Fibroblast of lung (primary cell): Measurements from ENCODE around the gene TMEM43. TPM values are rescaled to one million over a fixed set of nuclear protein-coding genes. Genes with fewer than 3 reads are reported as not detected.

Source experiments
- DNase-seq, 2 donors: peaks; one replicate each; pipeline versions ENCODE4 v3.0.0 to v3.0.0-alpha.2; 2010; ENCODE audit warnings: low read depth in 2 of 2
- H2AFZ ChIP-seq: 2 replicates; pipeline ENCODE4 v1.5.1; 2012; ENCODE audit warnings: low read length, control low read depth, inconsistent platforms
- H3K27ac ChIP-seq: 2 replicates; pipeline ENCODE4 v1.5.1; 2011; ENCODE audit warnings: low read length, control low read depth; ENCODE audit not compliant: insufficient read depth
- H3K27me3 ChIP-seq: 2 replicates; pipeline ENCODE4 v1.5.1; 2011; ENCODE audit warnings: mild to moderate bottlenecking, low read length; ENCODE audit not compliant: control insufficient read depth, insufficient read depth
- H3K36me3 ChIP-seq: 2 replicates; pipeline ENCODE4 v1.5.1; 2011; ENCODE audit warnings: low read length; ENCODE audit not compliant: control insufficient read depth, insufficient read depth
- H3K4me1 ChIP-seq: 2 replicates; pipeline ENCODE4 v1.5.1; 2011; ENCODE audit warnings: low read length; ENCODE audit not compliant: control insufficient read depth, insufficient read depth; ENCODE audit errors: extremely low read depth
- H3K4me2 ChIP-seq: 2 replicates; pipeline ENCODE4 v1.5.1; 2011; ENCODE audit warnings: low read length, control low read depth; ENCODE audit not compliant: insufficient read depth; ENCODE audit errors: extremely low read depth
- H3K4me3 ChIP-seq, 4 experiments: fragments of 200-600 bp in 1 of 4; sonication (generic) in 1 of 4; replicated peaks in 1 of 4; 2 replicates each; pipeline ENCODE4 v1.5.1; 2011 to 2016; ENCODE audit warnings: low read length in 4 of 4, low read depth in 3 of 4, mild to moderate bottlenecking in 3 of 4, control low read depth in 2 of 4, inconsistent platforms in 1 of 4, mixed read lengths in 1 of 4; ENCODE audit not compliant: insufficient read depth in 1 of 4; ENCODE audit errors: control extremely low read depth in 1 of 4
- H3K79me2 ChIP-seq: 2 replicates; pipeline ENCODE4 v1.5.1; 2012; ENCODE audit warnings: mild to moderate bottlenecking, low read length, inconsistent platforms; ENCODE audit not compliant: control insufficient read depth, insufficient read depth
- H3K9ac ChIP-seq: 2 replicates; pipeline ENCODE4 v1.5.1; 2011; ENCODE audit warnings: mild to moderate bottlenecking, low read length, control low read depth; ENCODE audit not compliant: insufficient read depth
- H3K9me3 ChIP-seq: 2 replicates; pipeline ENCODE4 v1.5.1; 2012; ENCODE audit warnings: low read depth, low read length; ENCODE audit not compliant: control insufficient read depth, insufficient read depth
- H4K20me1 ChIP-seq: 2 replicates; pipeline ENCODE4 v1.5.1; 2011; ENCODE audit warnings: low read length; ENCODE audit not compliant: control insufficient read depth, insufficient read depth; ENCODE audit errors: extremely low read depth
- EZH2 ChIP-seq: IDR thresholded peaks from 2 replicates; pipeline ENCODE4 v1.5.1; 2012; ENCODE audit warnings: low read length, control low read depth, mild to moderate bottlenecking; ENCODE audit errors: missing control alignments
- polyA plus RNA-seq, 2 donors: library from polyadenylated mRNA; depleted of rRNA in 1 of 2; stranded (reverse) in 1 of 2; unstranded in 1 of 2; fragments of >200 nt; gene quantifications; 2 replicates each; pipeline ENCODE4 v1.2.1, GENCODE V29; 2011 to 2012; ENCODE audit warnings: missing spikeins in 1 of 2
- total RNA-seq: library from RNA; depleted of rRNA; stranded (reverse); fragments of >200 nt; gene quantifications from 2 replicates; pipeline ENCODE4 v1.2.1, GENCODE V29; 2014
- TF ChIP-seq, protein P1 (sequence below), 2 donors: IDR thresholded peaks in 1 of 2; conservative IDR thresholded peaks in 1 of 2; 1 replicate in 1 of 2; 2 replicates in 1 of 2; pipeline ENCODE4 v1.5.1; 2011 to 2012; ENCODE audit warnings: low read length in 2 of 2, control low read depth in 1 of 2, inconsistent platforms in 1 of 2, low read depth in 1 of 2, mild to moderate bottlenecking in 1 of 2

The TMEM43 gene
- total and polyA plus RNA-seq, 2 donors (not counting 1 experiment from before 2014, with no cell fraction given): 114 to 180 TPM

DNA sequence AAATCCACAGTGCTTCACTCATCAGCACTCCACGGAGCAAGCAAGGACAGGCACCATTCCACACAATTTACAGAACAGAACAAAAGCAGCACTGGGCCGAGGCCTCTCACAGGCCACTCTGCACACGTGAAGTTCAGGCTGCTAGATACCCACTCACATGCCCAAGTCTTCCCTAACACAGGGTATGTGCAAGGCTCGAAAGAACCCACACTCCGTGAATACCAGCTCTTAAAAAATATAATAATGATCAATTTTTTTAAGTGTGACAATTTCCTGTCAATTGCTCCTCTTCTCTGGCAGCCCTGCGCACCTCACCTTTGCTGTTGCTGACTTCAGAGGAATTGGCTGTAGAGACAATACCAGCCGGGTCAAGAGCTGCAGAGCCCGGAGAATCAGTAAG, 34.6 kb downstream of the TMEM43 start:
- H3K4me1 ChIP-seq: no peaks in the 10 kb centered on the region
- peaks cover 24% of the 10 kb centered on the region for H3K36me3 ChIP-seq
- peaks cover 1% of the 10 kb centered on the region for H4K20me1 ChIP-seq
- H3K27me3 ChIP-seq: no peaks in the 10 kb centered on the region
- H3K4me3 ChIP-seq: no peak overlapping the region
- no peak overlapping the region for H3K27ac ChIP-seq
- H3K9me3 ChIP-seq: peaks cover 3% of the 10 kb centered on the region
- no peak overlapping the region for H3K4me2 ChIP-seq
- TF ChIP-seq, protein P1, sequence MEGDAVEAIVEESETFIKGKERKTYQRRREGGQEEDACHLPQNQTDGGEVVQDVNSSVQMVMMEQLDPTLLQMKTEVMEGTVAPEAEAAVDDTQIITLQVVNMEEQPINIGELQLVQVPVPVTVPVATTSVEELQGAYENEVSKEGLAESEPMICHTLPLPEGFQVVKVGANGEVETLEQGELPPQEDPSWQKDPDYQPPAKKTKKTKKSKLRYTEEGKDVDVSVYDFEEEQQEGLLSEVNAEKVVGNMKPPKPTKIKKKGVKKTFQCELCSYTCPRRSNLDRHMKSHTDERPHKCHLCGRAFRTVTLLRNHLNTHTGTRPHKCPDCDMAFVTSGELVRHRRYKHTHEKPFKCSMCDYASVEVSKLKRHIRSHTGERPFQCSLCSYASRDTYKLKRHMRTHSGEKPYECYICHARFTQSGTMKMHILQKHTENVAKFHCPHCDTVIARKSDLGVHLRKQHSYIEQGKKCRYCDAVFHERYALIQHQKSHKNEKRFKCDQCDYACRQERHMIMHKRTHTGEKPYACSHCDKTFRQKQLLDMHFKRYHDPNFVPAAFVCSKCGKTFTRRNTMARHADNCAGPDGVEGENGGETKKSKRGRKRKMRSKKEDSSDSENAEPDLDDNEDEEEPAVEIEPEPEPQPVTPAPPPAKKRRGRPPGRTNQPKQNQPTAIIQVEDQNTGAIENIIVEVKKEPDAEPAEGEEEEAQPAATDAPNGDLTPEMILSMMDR (conservative IDR thresholded peaks at IDR 0.05 in 1 of 2, IDR thresholded peaks at IDR 0.05 in 1 of 2; ENCODE audit: low read depth in 1 of 2, low read length in 2 of 2): no peak
- no peak for TF ChIP-seq EZH2
- H3K9ac ChIP-seq: no peak overlapping the region
- no peaks in the 10 kb centered on the region for H3K79me2 ChIP-seq
- no peak for DNase-seq
- H2AFZ ChIP-seq: no peak overlapping the region

DNA sequence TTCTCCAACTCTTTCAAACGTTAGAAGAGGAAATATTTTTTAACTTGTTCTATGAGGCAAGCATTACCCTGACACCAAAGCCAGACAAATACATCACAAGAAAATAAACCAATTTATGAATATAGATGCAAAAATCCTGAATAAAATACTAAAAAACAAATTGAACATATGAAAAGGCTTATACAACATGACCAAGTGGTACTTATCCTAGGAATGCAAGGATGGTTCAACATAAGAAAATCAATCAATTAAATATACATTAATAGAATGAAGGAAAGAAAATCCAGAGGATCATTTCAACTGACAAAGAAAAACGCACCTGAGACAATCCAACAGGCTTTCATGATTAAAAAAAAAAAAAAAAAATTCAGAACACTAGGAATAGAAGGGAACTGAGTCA, 36.4 kb downstream of the TMEM43 start:
- peaks cover 31% of the 10 kb centered on the region for H3K36me3 ChIP-seq
- H3K9me3 ChIP-seq: peaks cover 3% of the 10 kb centered on the region
- no peak for DNase-seq
- H3K27ac ChIP-seq: no peak overlapping the region
- no peaks in the 10 kb centered on the region for H3K79me2 ChIP-seq
- H3K27me3 ChIP-seq: no peaks in the 10 kb centered on the region
- H3K4me3 ChIP-seq: no peak overlapping the region
- peaks cover 1% of the 10 kb centered on the region for H4K20me1 ChIP-seq
- H3K4me1 ChIP-seq: no peaks in the 10 kb centered on the region
- no peak overlapping the region for H2AFZ ChIP-seq
- no peak for TF ChIP-seq EZH2
- TF ChIP-seq, protein P1 (conservative IDR thresholded peaks at IDR 0.05 in 1 of 2, IDR thresholded peaks at IDR 0.05 in 1 of 2; ENCODE audit: low read depth in 1 of 2, low read length in 2 of 2): no peak
- H3K4me2 ChIP-seq: no peak overlapping the region
- no peak overlapping the region for H3K9ac ChIP-seq

DNA sequence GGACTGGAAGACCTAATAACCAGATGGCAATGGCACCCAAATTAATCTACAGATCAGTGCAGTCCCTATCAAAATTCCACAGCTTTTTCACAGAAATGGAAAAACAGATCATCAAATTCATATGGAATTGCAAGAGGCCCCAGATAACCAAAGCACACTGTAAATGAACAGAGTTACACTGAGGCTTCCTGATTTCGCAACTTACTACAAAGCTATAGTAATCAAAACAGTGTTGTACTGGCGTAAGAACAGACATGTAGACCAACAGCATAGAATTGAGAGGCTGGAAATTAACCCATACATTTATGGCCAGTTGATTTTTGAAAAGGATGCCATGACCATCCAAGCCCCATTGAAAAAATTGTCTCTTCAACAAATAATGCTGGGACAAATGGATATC, 37.3 kb downstream of the TMEM43 start:
- H3K9me3 ChIP-seq: peaks cover 3% of the 10 kb centered on the region
- no peak overlapping the region for H2AFZ ChIP-seq
- peaks cover 30% of the 10 kb centered on the region for H3K36me3 ChIP-seq
- no peak overlapping the region for H3K27ac ChIP-seq
- H3K4me2 ChIP-seq: no peak overlapping the region
- peaks cover 1% of the 10 kb centered on the region for H4K20me1 ChIP-seq
- no peaks in the 10 kb centered on the region for H3K4me1 ChIP-seq
- no peak for DNase-seq
- no peak overlapping the region for H3K9ac ChIP-seq
- no peak for TF ChIP-seq EZH2
- TF ChIP-seq, protein P1 (conservative IDR thresholded peaks at IDR 0.05 in 1 of 2, IDR thresholded peaks at IDR 0.05 in 1 of 2; ENCODE audit: low read depth in 1 of 2, low read length in 2 of 2): no peak
- H3K4me3 ChIP-seq: no peak overlapping the region
- no peaks in the 10 kb centered on the region for H3K79me2 ChIP-seq
- no peaks in the 10 kb centered on the region for H3K27me3 ChIP-seq
